Loucy (cell line): Measurements from ENCODE around the gene PPIF.

Source experiments
- H2AFZ ChIP-seq: fragments of 200-600 bp; sonication (generic); 2 replicates; pipeline ENCODE4 v1.6.0; 2016; ENCODE audit warnings: antibody characterized with exemption, mild to moderate bottlenecking, low read length, moderate library complexity
- H3F3A ChIP-seq: fragments of 200-600 bp; 2 replicates; pipeline ENCODE4 v1.6.0; 2016; ENCODE audit warnings: antibody characterized with exemption, low read depth, mild to moderate bottlenecking
- H3K27me3 ChIP-seq: fragments of 200-600 bp; sonication (generic); 2 replicates; pipeline ENCODE4 v1.6.1; 2014; ENCODE audit warnings: low read length, mild to moderate bottlenecking; ENCODE audit not compliant: insufficient read depth, poor library complexity, severe bottlenecking
- H3K36me3 ChIP-seq: fragments of 200-600 bp; sonication (generic); 2 replicates; pipeline ENCODE4 v1.6.1; 2016; ENCODE audit warnings: low read length; ENCODE audit not compliant: insufficient read depth
- H3K4me1 ChIP-seq: fragments of 200-600 bp; sonication (generic); 2 replicates; pipeline ENCODE4 v1.5.1; 2014; ENCODE audit warnings: low read length, mild to moderate bottlenecking; ENCODE audit not compliant: insufficient read depth, poor library complexity, severe bottlenecking
- H3K4me2 ChIP-seq: fragments of 200-600 bp; sonication (generic); 2 replicates; pipeline ENCODE4 v1.6.0; 2014; ENCODE audit warnings: antibody characterized with exemption, low read length, low read depth, mild to moderate bottlenecking; ENCODE audit not compliant: poor library complexity, severe bottlenecking
- H3K4me3 ChIP-seq: fragments of 200-600 bp; sonication (generic); 2 replicates; pipeline ENCODE4 v1.5.1; 2014; ENCODE audit warnings: low read length, mild to moderate bottlenecking, mixed read lengths; ENCODE audit not compliant: poor library complexity, severe bottlenecking
- H3K79me2 ChIP-seq: fragments of 200-600 bp; sonication (generic); 2 replicates; pipeline ENCODE4 v1.6.1; 2014; ENCODE audit warnings: low read length; ENCODE audit not compliant: insufficient read depth
- H3K9ac ChIP-seq: fragments of 200-600 bp; sonication (generic); 2 replicates; pipeline ENCODE4 v1.6.0; 2014; ENCODE audit warnings: mild to moderate bottlenecking, low read depth, low read length, moderate library complexity; ENCODE audit not compliant: poor library complexity, severe bottlenecking
- H3K9me2 ChIP-seq: fragments of 200-600 bp; sonication (generic); replicated peaks from 2 replicates; pipeline ENCODE4 v1.6.1; 2016; ENCODE audit warnings: low read depth, low read length, mixed read lengths
- H3K9me3 ChIP-seq: fragments of 200-600 bp; sonication (generic); 2 replicates; pipeline ENCODE4 v1.6.1; 2014; ENCODE audit warnings: mild to moderate bottlenecking, antibody characterized with exemption, low read length, low read depth; ENCODE audit not compliant: insufficient read depth
- H4K20me1 ChIP-seq: fragments of 200-600 bp; sonication (generic); 2 replicates; pipeline ENCODE4 v1.6.0; 2014; ENCODE audit warnings: antibody characterized with exemption, low read length, mild to moderate bottlenecking; ENCODE audit not compliant: insufficient read depth, poor library complexity, severe bottlenecking
- EZH2phosphoT487 ChIP-seq: fragments of 200-600 bp; IDR thresholded peaks from 2 replicates; pipeline ENCODE4 v1.6.1; 2018; ENCODE audit warnings: antibody characterized with exemption, mild to moderate bottlenecking, moderate library complexity, borderline replicate concordance
- TF ChIP-seq, protein P1 (sequence below): fragments of 200-600 bp; sonication (generic); conservative IDR thresholded peaks from 2 replicates; pipeline ENCODE4 v1.5.1; 2014; ENCODE audit warnings: mild to moderate bottlenecking, antibody characterized with exemption, low read length

PPIF gene

DNA sequence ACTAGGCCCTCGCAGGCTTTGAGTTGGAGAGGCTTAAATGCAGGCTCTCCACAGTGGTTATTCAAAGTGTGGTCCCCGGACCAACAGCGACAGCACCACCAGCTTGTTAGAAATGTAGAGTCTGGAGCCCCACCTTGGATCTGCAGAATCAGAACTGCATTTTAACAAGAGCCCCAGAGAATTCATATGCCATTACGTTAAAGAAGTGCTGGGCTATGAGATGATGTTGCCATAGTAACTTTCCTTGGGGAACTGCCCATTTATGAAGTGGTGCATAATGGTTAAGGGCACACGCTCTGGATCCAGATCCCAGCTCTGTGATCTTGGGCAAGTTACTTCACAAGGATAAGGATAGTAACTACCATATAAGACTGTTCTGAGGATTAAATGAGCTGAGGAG, 49.3 kb downstream of the PPIF start:
- no peak overlapping the region for H3K4me2 ChIP-seq
- no peaks in the 10 kb centered on the region; the same call in 1 of the 2 replicates for H3K36me3 ChIP-seq
- H4K20me1 ChIP-seq, result no peaks in the 10 kb centered on the region
- TF ChIP-seq EZH2phosphoT487, result no peak
- no peak overlapping the region for H3K4me3 ChIP-seq
- no peaks in the 10 kb centered on the region for H3K9me2 ChIP-seq
- no peaks in the 10 kb centered on the region for H3K27me3 ChIP-seq
- no peaks in the 10 kb centered on the region for H3F3A ChIP-seq
- H3K4me1 ChIP-seq, result no peaks in the 10 kb centered on the region
- H3K79me2 ChIP-seq, result no peaks in the 10 kb centered on the region
- no peaks in the 10 kb centered on the region for H3K9me3 ChIP-seq
- no peak overlapping the region for H3K9ac ChIP-seq
- H2AFZ ChIP-seq, result no peak overlapping the region

DNA sequence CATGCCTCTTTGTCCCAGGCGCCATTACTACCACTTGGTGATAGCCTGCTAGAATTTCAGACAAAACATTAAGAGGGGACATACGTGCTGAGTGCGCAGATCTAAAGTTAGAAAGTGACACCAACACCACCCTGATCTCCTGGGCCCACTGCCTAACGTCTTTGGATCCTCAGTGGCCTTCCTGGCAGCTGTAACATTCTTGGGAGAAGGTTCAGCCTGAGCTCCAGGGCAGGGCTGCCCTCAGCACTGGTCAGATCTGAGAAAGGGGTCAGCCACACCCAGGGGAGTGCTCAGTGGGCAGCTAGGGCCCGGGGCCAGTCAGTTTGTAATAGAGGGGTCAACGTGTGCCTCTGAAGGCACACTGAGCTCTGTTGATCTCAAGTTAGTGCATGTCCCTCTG, 49.8 kb downstream of the PPIF start:
- Histone ChIP-seq H3K9me2 (no peaks in the 10 kb centered on the region), H3K9ac (no peak overlapping the region), H3K27me3 (no peaks in the 10 kb centered on the region), H2AFZ (no peak overlapping the region), H3K4me1 (no peaks in the 10 kb centered on the region), H4K20me1 (no peaks in the 10 kb centered on the region), H3K36me3 (no peaks in the 10 kb centered on the region; the same call in 1 of the 2 replicates), H3K79me2 (no peaks in the 10 kb centered on the region), H3K4me3 (no peak overlapping the region), H3K4me2 (no peak overlapping the region), H3F3A (no peaks in the 10 kb centered on the region), H3K9me3 (no peaks in the 10 kb centered on the region)
- TF ChIP-seq, protein P1, sequence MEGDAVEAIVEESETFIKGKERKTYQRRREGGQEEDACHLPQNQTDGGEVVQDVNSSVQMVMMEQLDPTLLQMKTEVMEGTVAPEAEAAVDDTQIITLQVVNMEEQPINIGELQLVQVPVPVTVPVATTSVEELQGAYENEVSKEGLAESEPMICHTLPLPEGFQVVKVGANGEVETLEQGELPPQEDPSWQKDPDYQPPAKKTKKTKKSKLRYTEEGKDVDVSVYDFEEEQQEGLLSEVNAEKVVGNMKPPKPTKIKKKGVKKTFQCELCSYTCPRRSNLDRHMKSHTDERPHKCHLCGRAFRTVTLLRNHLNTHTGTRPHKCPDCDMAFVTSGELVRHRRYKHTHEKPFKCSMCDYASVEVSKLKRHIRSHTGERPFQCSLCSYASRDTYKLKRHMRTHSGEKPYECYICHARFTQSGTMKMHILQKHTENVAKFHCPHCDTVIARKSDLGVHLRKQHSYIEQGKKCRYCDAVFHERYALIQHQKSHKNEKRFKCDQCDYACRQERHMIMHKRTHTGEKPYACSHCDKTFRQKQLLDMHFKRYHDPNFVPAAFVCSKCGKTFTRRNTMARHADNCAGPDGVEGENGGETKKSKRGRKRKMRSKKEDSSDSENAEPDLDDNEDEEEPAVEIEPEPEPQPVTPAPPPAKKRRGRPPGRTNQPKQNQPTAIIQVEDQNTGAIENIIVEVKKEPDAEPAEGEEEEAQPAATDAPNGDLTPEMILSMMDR, result no peak
- TF ChIP-seq EZH2phosphoT487, result no peak

DNA sequence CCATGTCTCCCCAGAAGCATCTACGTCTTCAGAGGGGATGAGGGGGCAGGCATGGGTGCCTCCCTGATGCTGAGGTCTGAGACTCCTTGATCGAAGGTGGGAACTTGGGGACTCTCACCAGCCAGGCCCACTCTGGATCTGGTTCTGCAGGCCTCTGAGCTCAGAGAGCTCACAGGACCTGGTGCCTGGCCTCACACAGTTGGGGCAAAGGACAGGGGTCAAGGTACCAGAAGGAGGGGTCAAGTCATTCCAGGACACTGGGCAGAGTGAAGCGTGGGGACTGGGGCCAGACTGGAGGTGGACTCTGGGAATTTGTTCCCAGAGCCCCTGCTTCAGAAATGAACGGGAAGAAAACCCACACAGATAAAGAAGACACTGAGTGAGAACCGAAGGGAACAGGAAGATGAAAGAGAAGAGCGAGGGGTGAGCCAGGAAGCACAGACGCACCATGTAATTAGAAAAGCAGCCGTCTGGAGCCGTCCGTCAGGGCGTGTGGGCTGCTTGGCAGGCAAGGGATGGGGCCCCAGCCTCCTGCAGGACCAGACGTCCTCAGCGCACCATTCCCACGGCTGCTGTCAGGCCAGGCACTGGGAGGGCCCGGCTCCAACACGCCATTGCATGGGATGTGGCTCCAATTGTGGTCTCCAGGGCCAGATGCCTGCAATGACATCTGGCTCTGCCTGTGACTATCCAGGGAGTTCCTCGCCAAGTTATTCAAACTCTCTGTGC, 50.5 kb downstream of the PPIF start:
- no peak overlapping the region for H3K4me2 ChIP-seq
- H3K4me3 ChIP-seq, result no peak overlapping the region
- H3K9ac ChIP-seq, result no peak overlapping the region
- H4K20me1 ChIP-seq, result no peaks in the 10 kb centered on the region
- no peaks in the 10 kb centered on the region for H3K27me3 ChIP-seq
- H3F3A ChIP-seq, result no peaks in the 10 kb centered on the region
- no peaks in the 10 kb centered on the region for H3K9me2 ChIP-seq
- no peaks in the 10 kb centered on the region; the same call in 1 of the 2 replicates for H3K36me3 ChIP-seq
- no peak for TF ChIP-seq EZH2phosphoT487
- TF ChIP-seq, protein P1, result no peak
- no peaks in the 10 kb centered on the region for H3K9me3 ChIP-seq
- H3K4me1 ChIP-seq, result no peaks in the 10 kb centered on the region
- no peak overlapping the region for H2AFZ ChIP-seq
- no peaks in the 10 kb centered on the region for H3K79me2 ChIP-seq

DNA sequence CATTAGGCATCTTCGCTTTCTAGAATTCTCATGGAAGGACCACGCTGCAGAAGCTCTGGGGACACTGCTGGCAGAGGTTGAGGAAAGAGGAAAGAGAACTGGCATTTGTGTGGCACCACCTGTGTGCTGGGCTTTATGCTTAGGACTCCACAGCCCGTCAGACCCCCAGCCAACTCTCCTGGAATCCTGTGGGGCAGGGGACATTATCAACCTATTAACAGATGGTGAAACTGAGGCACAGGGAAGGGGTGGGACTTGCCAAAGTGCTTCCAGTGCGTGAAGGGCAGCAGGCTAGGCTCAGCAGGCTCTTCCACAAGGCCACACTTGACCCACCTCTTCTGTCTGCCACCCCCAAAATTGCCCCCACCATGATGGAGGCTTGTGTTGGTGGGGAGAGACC, 51.4 kb downstream of the PPIF start:
- Histone ChIP-seq H3K9me2 (no peaks in the 10 kb centered on the region), H3K9me3 (no peaks in the 10 kb centered on the region), H3K79me2 (no peaks in the 10 kb centered on the region), H3K4me1 (no peaks in the 10 kb centered on the region), H3F3A (no peaks in the 10 kb centered on the region), H4K20me1 (no peaks in the 10 kb centered on the region), H3K36me3 (no peaks in the 10 kb centered on the region; the same call in 1 of the 2 replicates), H3K4me2 (no peak overlapping the region), H3K4me3 (no peak overlapping the region), H2AFZ (no peak overlapping the region), H3K9ac (no peak overlapping the region), H3K27me3 (no peaks in the 10 kb centered on the region)
- TF ChIP-seq, protein P1, result no peak
- no peak for TF ChIP-seq EZH2phosphoT487
